Lower leg skin (tissue), 3 donors: ENCODE results near the gene GPR139.

Experiments
- POLR2A ChIP-seq, 2 donors: fragments of 450-650 bp; IDR thresholded peaks; one replicate each; pipeline ENCODE4 v1.6.1; 2016 to 2017; ENCODE audit warnings: antibody characterized with exemption in 2 of 2, mild to moderate bottlenecking in 1 of 2, moderate library complexity in 1 of 2
- TF ChIP-seq, protein P1 (sequence below), 3 donors: fragments of 450-650 bp; IDR thresholded peaks; one replicate each; pipeline ENCODE4 v1.5.1; 2016; ENCODE audit warnings: antibody characterized with exemption in 3 of 3, mild to moderate bottlenecking in 3 of 3, moderate library complexity in 2 of 3

DNA sequence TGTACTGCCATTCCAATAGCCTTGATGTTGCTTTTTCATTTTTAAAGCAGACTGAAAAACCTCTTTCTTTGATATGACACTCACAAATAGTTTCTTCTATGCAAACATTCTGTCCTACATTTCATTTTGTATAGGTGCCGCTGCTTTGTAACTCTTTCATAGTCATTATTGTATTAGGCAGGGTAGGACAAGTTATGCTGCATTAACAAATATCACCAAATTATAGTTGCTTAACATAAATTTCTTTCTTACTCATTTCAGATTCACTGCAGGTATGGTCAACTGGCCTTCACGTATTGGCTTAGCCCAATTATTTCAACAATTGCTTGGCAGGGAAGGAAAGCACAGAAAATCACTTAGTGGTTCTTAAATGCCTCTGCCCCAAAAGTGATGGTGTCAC lies 70.8 kb downstream of the GPR139 start:
- TF ChIP-seq, protein P1, sequence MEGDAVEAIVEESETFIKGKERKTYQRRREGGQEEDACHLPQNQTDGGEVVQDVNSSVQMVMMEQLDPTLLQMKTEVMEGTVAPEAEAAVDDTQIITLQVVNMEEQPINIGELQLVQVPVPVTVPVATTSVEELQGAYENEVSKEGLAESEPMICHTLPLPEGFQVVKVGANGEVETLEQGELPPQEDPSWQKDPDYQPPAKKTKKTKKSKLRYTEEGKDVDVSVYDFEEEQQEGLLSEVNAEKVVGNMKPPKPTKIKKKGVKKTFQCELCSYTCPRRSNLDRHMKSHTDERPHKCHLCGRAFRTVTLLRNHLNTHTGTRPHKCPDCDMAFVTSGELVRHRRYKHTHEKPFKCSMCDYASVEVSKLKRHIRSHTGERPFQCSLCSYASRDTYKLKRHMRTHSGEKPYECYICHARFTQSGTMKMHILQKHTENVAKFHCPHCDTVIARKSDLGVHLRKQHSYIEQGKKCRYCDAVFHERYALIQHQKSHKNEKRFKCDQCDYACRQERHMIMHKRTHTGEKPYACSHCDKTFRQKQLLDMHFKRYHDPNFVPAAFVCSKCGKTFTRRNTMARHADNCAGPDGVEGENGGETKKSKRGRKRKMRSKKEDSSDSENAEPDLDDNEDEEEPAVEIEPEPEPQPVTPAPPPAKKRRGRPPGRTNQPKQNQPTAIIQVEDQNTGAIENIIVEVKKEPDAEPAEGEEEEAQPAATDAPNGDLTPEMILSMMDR (IDR thresholded peaks at IDR 0.05) = no peak
- no peak for TF ChIP-seq POLR2A (IDR thresholded peaks at IDR 0.05)
